Endothelial cell of umbilical vein (primary cell): Measurements from ENCODE around the gene CCNF.

Source experiments
- CTCF ChIP-seq, 2 donors: IDR thresholded peaks; 1 replicate in 1 of 2; 2 replicates in 1 of 2; pipeline ENCODE4 v1.5.1; 2011; ENCODE audit warnings: low read length in 2 of 2, mild to moderate bottlenecking in 2 of 2, moderate library complexity in 2 of 2, control low read depth in 1 of 2, inconsistent platforms in 1 of 2, low read depth in 1 of 2; ENCODE audit not compliant: insufficient read depth in 1 of 2; ENCODE audit errors: extremely low read depth in 1 of 2
- EZH2 ChIP-seq: IDR thresholded peaks from 2 replicates; pipeline ENCODE4 v1.6.1; 2012; ENCODE audit warnings: borderline replicate concordance, low read depth, mild to moderate bottlenecking, moderate library complexity, low read length, inconsistent platforms; ENCODE audit not compliant: severe bottlenecking
- FOS ChIP-seq: IDR thresholded peaks from 2 replicates; pipeline ENCODE4 v1.6.1; 2011; ENCODE audit warnings: mild to moderate bottlenecking, low read length, moderate library complexity, borderline replicate concordance; ENCODE audit not compliant: insufficient read depth
- JUN ChIP-seq: IDR thresholded peaks from 2 replicates; pipeline ENCODE4 v1.6.1; 2011; ENCODE audit warnings: borderline replicate concordance, low read depth; ENCODE audit not compliant: insufficient read length, insufficient read depth
- MAX ChIP-seq: IDR thresholded peaks from 2 replicates; pipeline ENCODE4 v1.6.1; 2011; ENCODE audit not compliant: insufficient read depth, insufficient read length
- POLR2A ChIP-seq: IDR thresholded peaks from 2 replicates; pipeline ENCODE4 v1.6.1; 2012; ENCODE audit warnings: low read depth, mild to moderate bottlenecking, control low read depth, low read length
- POLR2AphosphoS5 ChIP-seq: IDR thresholded peaks from 2 replicates; pipeline ENCODE4 v1.6.1; 2012; ENCODE audit warnings: low read depth, mild to moderate bottlenecking, control low read depth, low read length, moderate library complexity; ENCODE audit not compliant: insufficient read depth

GRCh38 chr16:2477327-2477726 is 48.1 kb downstream of the CCNF start:
- no peak for TF ChIP-seq CTCF (IDR thresholded peaks at IDR 0.05; ENCODE audit: extremely low read depth in 1 of 2, insufficient read depth in 1 of 2, low read depth in 1 of 2, low read length in 2 of 2)
- no peak for TF ChIP-seq POLR2A
- TF ChIP-seq FOS, result no peak
- no peak for TF ChIP-seq MAX
- no peak for TF ChIP-seq EZH2
- TF ChIP-seq POLR2AphosphoS5, result no peak
- TF ChIP-seq JUN, result no peak
